GM18519 (cell line): ENCODE results near the gene ECSCR.
"Not testable (repeated sequence)": the region's sequence is repeated elsewhere in the genome, so short reads cannot be mapped to it uniquely, and the experiment has no call there.

Experiments
- ATAC-seq: cut with Tn5 transposase; IDR thresholded peaks from one replicate; pipeline ENCODE4 v1.9.1; 2021; ENCODE audit warnings: mild to moderate bottlenecking, moderate library complexity; ENCODE audit not compliant: unreplicated experiment, low FRiP score

ECSCR gene

GRCh38 chr5:139462586-139463276 is at the start of gene ECSCR:
ECSCR (minus strand) TSS chr5:139462743; CDS start chr5:139462670, 73 bp downstream.
- no peak for ATAC-seq

- ATAC-seq: not testable (repeated sequence)
These were observed 42.2 kb upstream of the ECSCR start for GRCh38 chr5:139504722-139505121.

GRCh38 chr5:139503879-139504278 is 41.3 kb upstream of the ECSCR start:
- not testable (repeated sequence) for ATAC-seq

GRCh38 chr5:139503036-139503817 is 40.7 kb upstream of the ECSCR start:
- ATAC-seq: not testable (repeated sequence)

GRCh38 chr5:139501381-139501780 is 38.8 kb upstream of the ECSCR start:
- ATAC-seq: no peak

- ATAC-seq: no peak
These were observed 33.3 kb upstream of the ECSCR start for GRCh38 chr5:139495638-139496435.

- no peak for ATAC-seq
These were observed 32.3 kb upstream of the ECSCR start for GRCh38 chr5:139494832-139495231.

GRCh38 chr5:139494256-139494655 is 31.7 kb upstream of the ECSCR start:
- ATAC-seq: no peak

GRCh38 chr5:139492700-139493192 is 30.2 kb upstream of the ECSCR start:
- no peak for ATAC-seq

GRCh38 chr5:139488260-139488659 is 25.7 kb upstream of the ECSCR start:
- ATAC-seq: no peak

GRCh38 chr5:139486201-139486600 is 23.7 kb upstream of the ECSCR start:
- ATAC-seq: no peak

GRCh38 chr5:139482890-139483208 is 20.3 kb upstream of the ECSCR start:
- not testable (repeated sequence) for ATAC-seq

- no peak for ATAC-seq
These were observed 19.7 kb upstream of the ECSCR start, which contains the start of gene STING1 for GRCh38 chr5:139482050-139482889. STING1 (minus strand) TSS chr5:139482758; CDS start chr5:139481704, 1,054 bp downstream.

- no peak for ATAC-seq
These were observed 19.1 kb upstream of the ECSCR start for GRCh38 chr5:139481580-139482049.

GRCh38 chr5:139481122-139481533 is 18.6 kb upstream of the ECSCR start:
- ATAC-seq: no peak

- ATAC-seq: not testable (repeated sequence)
These were observed 17.2 kb upstream of the ECSCR start for GRCh38 chr5:139479729-139480128.

GRCh38 chr5:139478657-139479423 is 16.3 kb upstream of the ECSCR start:
- not testable (repeated sequence) for ATAC-seq

GRCh38 chr5:139475865-139476617 is 13.5 kb upstream of the ECSCR start:
- ATAC-seq: no peak
